Prostate gland (tissue), 2 donors: ENCODE data around the gene OLA1.

Source experiments
- CTCF ChIP-seq, 4 experiments: fragments of 200-600 bp in 2 of 4; fragments of 450-650 bp in 2 of 4; sonication (generic) in 2 of 4; IDR thresholded peaks; 1 replicate in 3 of 4; 2 replicates in 1 of 4; pipeline ENCODE4 v1.5.1; 2016 to 2019; ENCODE audit warnings: antibody characterized with exemption in 4 of 4, mild to moderate bottlenecking in 2 of 4, moderate library complexity in 2 of 4
- POLR2A ChIP-seq: fragments of 450-650 bp; IDR thresholded peaks from one replicate; pipeline ENCODE4 v1.6.1; 2016; ENCODE audit warnings: antibody characterized with exemption, mild to moderate bottlenecking

- TF ChIP-seq POLR2A (no peak), CTCF (IDR thresholded peaks at IDR 0.05) (no peak)
Observed at GRCh38 chr2:174208026-174208425, 40.3 kb downstream of the OLA1 start.
